GM18517 (cell line): Measurements from ENCODE around the gene CD200R1L.

Experiments used
- ATAC-seq: cut with Tn5 transposase; IDR thresholded peaks from one replicate; pipeline ENCODE4 v1.9.1; 2021; ENCODE audit warnings: mild to moderate bottlenecking, moderate library complexity; ENCODE audit not compliant: unreplicated experiment

The CD200R1L gene

DNA sequence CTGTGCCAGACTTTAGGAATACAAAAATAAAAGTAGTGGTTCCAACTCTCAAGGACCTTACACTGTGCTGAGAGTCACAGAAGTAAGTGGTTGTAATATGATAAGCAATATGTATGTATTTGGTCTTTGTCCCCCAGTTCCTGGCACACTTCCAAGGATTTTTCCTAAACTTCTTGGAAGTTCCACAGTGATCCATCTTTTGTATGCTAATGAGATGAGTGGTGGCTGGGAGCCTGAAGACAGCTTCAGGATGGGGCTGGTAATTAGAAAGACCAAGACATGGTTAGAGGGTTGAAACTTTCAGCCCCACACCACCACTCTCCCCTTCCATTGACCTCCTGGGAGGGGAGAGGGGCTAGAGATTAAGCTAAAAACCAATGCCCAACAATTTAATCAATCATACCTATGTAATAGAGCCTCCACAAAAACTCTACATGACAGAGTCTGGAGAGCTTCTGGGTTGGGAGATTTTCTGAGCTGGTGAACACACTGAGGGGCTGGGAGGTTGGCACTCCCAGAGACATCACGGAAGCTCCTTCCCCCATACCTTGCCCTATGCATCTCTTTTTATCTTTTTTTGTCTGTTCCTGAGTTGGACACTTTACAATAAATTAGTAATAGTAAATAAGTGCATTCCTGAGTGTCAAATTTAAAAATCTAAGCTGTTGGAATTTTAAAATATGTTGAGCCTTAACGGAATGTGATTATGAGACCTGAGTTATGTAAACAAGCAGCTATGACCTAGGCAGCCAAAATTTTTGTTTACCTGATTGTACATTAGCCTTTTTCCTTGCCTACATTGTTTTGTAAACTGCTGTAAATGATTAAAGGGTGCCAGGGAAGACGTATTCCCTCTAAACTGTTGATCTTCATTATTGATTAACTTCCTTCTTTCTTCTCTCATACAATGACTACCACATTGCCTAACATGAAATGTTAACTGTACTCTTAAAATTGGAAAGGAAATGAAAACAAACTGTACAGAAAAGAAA is 24.3 kb downstream of the CD200R1L start:
- no peak for ATAC-seq

GRCh38 chr3:112818289-112818688 is 28.4 kb downstream of the CD200R1L start:
- no peak for ATAC-seq

GRCh38 chr3:112817797-112818196 is 28.9 kb downstream of the CD200R1L start:
- ATAC-seq, result no peak

- no peak for ATAC-seq
These were observed 29.4 kb downstream of the CD200R1L start for GRCh38 chr3:112817271-112817670.

GRCh38 chr3:112815981-112816380 is 30.7 kb downstream of the CD200R1L start:
- ATAC-seq, result no peak

GRCh38 chr3:112814266-112814665 is 32.4 kb downstream of the CD200R1L start:
- ATAC-seq, result no peak

- ATAC-seq, result peak; percentile 60
These were observed 32.9 kb downstream of the CD200R1L start for GRCh38 chr3:112813723-112814171.

- ATAC-seq, result no peak
These were observed 33.6 kb downstream of the CD200R1L start for GRCh38 chr3:112813016-112813415.

DNA sequence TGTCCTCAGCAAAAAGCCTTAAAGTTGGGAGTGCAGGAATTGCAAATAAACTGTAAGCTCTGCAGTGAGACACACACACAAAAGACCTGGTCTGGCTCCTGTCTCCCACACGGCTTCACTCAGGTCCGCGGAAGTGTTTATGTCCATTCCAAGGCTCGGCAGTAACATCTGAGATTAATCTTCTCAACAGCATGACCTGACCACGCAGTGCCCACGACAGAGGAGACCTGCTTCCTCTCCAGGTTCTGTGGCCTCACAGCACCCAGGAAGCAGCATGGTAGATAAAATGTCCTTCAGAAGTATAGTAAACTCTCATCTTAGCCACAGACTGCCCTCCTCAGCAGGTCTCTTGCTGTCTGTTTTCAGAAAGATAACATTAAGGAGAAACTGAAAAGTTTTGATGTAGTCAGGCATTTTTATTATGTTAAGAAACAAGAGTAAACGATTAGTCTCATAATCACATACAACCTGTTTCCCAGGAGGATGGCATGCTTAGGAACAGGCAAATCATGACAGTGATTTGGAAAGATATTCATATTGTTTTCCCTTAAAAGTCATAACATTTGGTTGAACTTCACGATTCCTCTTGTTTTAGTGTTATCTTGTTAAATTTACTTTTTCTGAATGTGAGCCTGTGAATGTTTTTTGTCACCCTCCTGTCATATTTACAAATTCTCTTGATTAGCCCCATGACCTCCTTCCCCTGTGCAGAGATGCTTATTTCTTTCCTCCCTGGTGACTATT is 34.6 kb downstream of the CD200R1L start:
- ATAC-seq, result no peak

- ATAC-seq, result no peak
These were observed 35.4 kb downstream of the CD200R1L start for GRCh38 chr3:112811131-112811884.

GRCh38 chr3:112810561-112810960 is 36.1 kb downstream of the CD200R1L start:
- no peak for ATAC-seq

DNA sequence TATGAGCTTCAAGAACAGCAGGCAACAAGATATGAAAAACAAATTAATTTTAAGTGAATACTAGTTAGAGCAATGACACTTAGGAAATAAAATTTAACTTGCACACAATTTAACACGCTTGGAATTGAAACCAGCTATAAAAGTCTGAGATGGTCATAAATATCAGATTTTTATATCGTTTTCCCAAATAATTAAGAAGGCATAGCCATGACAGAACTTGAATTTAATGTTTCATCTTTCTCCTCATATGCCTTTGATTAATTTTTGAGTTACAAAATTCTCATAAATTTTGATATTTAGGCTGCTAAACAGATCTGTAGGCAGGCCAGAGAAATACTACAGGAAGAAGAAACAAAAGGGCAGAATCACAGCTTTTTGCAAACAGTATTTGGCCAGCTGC is 38.5 kb downstream of the CD200R1L start:
- no peak for ATAC-seq

- ATAC-seq, result no peak
These were observed 39.0 kb downstream of the CD200R1L start for GRCh38 chr3:112807685-112808084.

DNA sequence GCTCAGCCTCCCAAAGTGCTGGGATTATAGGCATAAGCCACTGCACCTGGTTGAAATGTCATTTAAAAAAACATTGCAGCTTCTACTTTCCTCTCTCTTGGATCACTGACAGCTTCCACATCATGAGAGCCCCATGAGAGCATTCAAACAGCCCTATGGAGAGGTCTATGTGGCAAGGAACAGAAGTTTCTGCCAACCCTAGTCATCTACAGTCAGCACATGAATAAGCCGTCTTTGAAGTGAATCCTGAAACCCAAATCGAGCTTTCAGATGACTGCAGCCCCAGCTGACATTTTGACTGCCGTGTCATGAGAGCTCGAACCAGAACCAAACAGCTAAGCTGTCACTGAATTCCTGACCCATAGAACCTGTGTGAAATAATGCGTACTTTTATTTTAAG is 39.8 kb downstream of the CD200R1L start:
- ATAC-seq, result no peak

DNA sequence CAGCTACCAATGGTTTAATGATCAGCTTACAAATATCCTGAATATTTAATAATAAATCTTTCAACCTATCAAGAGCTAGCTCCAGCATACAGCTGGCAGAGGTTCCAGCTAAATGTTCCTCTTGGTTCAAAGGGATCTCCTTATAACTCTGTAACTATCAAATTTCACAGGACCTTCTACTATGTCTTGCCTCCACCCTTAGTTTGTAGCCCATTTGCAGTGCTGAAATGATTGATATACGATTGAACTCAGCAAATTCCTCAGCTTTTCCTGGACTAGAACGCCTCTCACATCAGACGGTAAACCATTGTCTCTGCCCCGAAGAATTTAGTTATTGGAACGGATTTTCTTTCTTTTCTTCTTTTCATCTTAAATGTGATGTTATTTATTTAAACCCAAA is 41.5 kb downstream of the CD200R1L start:
- ATAC-seq, result no peak

DNA sequence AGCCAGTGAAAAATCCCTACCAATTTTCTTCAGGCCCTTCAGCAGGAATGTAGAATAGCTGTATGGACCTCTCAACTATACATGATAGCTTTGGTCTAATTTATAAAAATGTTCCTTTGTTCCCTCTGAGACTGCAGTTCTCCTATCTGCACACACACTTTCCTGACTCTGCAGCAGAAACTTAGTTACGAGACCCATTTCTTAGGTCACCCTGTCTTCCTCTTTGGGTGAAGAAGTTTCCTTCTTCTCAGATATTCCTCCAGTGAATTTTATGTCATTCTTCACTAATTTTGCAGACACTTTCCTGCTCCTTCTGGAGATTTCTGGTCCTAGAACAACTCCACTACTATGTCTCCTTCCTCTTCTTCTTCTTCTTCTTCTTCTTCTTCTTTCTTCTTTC is 42.6 kb downstream of the CD200R1L start:
- no peak for ATAC-seq

DNA sequence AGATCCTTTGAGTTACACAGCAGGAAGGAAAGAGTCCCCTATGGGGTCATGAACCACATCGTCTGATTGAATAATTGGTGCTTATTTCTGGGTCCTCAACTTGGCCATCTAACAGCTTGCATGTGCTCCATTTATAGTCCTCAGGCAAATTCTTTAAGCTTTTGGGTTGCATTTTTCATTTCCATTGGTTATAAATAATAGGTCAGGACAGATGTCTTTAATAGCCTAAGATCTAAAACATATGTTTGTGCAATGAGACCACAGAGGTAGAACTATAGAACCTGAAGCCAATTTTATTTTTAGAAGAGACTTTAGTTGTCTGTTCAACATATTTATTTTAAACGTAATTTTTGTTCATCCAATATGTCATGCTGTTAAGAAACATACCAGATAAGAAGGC is 43.2 kb downstream of the CD200R1L start:
- no peak for ATAC-seq

- no peak for ATAC-seq
These were observed 44.3 kb downstream of the CD200R1L start for GRCh38 chr3:112802338-112802737.

GRCh38 chr3:112799946-112800345 is 46.7 kb downstream of the CD200R1L start:
- ATAC-seq, result no peak

DNA sequence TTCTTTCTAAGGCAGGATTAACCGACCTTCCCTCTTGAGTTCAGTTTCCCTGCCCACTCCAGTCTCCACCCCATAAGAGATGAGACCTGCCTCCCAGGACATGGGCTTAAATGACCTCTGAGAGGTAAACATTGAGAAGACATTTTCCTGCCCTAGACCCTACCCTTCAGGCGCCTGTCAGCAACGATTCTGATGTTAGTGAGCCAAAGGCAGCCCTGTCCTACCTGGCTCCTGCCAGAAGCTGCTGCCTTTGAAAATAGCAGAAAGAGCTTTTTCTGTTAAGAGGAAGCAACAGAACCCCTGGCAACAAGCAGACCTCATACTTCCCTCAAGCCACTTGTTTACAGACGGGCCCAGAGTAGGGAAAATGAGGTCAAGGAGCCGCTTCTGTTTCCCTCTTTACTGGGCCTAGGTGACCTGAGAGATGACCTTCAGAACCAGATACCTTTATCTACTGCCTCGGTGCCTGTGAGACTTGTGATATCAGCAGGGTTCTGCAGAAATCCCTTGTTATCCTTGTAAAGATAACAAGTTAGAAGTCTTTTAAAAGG is 52.0 kb downstream of the CD200R1L start:
- ATAC-seq, result no peak
